ENCODE measurements around the gene PPFIA1. TPM values are rescaled to one million over a fixed set of nuclear protein-coding genes. Genes with fewer than 3 reads are reported as not detected.

The PPFIA1 gene
- total RNA-seq, 1 experiment from 2014 or later, result 14.8 TPM

GRCh38 chr11:70432065-70432464 lies 161.6 kb downstream of the PPFIA1 start:
- no peak for DNase-seq (ENCODE audit: low spot score)

- DNase-seq (ENCODE audit: low spot score), result no peak
Measured at GRCh38 chr11:70432580-70432979, 162.1 kb downstream of the PPFIA1 start.

GRCh38 chr11:70433038-70433437 lies 162.5 kb downstream of the PPFIA1 start:
- no peak for DNase-seq (ENCODE audit: low spot score)

GRCh38 chr11:70433526-70433925 lies 163.0 kb downstream of the PPFIA1 start:
- DNase-seq (ENCODE audit: low spot score), result no peak

Other genes with a start within 250 kb of the PPFIA1 start
- 0.37 TPM in 1 of 2 replicates, not detected in the other for gene ANO1, start 192.4 kb upstream of the PPFIA1 start, total RNA-seq (2014; rRNA removed; shearing (Covaris generic))
- 23.2 and 35.2 TPM in 2 replicates for gene FADD, start 67.4 kb upstream of the PPFIA1 start, total RNA-seq (2014; rRNA removed; shearing (Covaris generic))
- 118 and 177 TPM in 2 replicates for gene CTTN, start 127.8 kb downstream of the PPFIA1 start, total RNA-seq (2014; rRNA removed; shearing (Covaris generic))

Measured in H4 (cell line).